Stimulated activated naive CD4-positive, alpha-beta T cell (primary cell): ENCODE measurements around the gene ENTPD6.

Source experiments
- DNase-seq, 6 experiments: peaks; one replicate each; lab custom pipeline; 2025; lab: John Stamatoyannopoulos, UW

The ENTPD6 gene

DNA sequence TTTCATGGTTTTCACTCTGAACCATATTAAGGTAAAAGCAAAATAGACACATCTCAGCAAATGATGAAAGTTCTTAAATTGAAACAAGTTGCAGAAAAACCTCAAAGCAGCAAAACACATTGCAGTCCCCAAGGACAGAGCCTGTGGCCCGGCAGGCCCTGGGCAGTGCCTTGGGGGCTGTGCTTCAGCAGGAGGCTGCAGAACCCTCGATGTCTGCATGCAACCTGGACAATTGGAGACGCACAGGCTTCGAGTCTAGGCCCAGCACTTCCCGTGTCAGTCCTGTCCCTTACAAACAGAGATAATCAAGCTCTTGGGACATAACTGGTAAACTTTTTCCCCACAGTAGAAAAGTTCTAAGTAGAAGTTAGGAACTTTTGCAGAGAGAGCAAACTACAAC, 61.6 kb downstream of the ENTPD6 start:
- DNase-seq: no peak

DNA sequence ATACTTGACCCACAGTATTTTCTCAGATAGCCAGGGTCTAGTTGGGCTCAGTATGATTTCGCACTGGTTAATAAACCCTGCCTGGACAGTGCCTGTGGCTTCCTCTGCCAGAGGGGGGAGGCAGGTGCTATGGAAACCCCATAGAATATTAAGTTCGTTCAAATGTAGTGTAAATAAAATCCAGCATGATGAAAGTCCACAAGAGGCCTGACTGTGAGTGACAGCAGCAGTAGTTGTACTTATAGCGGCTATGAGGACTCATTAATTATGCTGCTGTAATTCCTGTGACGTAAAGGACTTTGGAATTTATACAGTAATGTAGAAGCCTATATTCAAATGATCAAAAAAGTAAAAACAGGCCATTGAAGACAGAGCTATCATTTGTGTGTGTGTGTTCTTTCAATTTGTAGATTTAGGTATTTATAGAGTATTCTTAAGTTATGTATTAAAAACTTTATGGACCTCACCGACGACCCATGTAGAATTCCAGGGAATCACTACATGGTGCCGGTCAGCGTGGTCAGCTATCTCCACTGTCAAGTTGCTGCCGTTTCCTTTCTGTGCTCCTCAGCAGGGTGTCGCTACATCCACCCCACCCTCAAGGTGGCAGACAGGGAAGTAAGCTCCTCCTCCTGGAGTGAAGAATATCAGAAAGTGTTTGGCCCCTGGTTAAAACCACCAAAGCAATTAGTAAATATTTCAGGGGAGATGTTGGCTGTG, 62.4 kb downstream of the ENTPD6 start:
- no peak for DNase-seq

- DNase-seq: no peak
Measured at GRCh38 chr20:25258476-25258805, 62.9 kb downstream of the ENTPD6 start.

GRCh38 chr20:25258828-25259227, 63.3 kb downstream of the ENTPD6 start:
- DNase-seq: no peak

GRCh38 chr20:25259358-25259757, 63.8 kb downstream of the ENTPD6 start:
- no peak for DNase-seq

GRCh38 chr20:25259788-25260254, 64.3 kb downstream of the ENTPD6 start:
- peak in 5 of 6 experiments; percentile 14 to 66 (median 42) for DNase-seq

DNA sequence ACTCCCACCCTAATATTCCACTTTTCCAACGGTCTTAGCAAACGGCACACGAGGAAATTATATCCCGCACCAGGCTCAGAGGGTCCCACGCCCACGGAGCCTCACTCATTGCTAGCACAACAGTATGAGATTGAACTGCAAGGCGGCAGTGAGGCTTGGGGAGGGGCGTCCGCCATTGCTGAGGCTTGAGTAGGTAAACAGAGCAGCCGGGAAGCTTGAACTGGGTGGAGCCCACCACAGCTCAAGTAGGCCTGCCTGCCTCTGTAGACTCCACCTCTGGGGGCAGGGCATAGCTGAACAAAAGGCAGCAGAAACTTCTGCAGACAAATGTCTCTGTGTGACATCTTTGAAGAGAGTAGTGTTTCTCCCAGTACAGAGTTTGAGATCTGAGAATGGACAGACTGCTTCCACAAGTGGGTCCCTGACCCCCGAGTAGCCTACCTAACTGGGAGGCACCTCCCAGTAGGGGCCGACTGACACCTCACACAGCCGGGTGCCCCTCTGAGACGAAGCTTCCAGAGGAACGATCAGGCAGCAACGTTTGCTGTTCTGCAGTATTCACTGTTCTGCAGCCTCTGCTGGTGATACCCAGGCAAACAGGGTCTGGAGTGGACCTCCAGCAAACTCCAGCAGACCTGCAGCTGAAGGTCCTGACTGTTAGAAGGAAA, 65.4 kb downstream of the ENTPD6 start:
- peak in 5 of 6 experiments; percentile 24 to 59 (median 51) for DNase-seq

DNA sequence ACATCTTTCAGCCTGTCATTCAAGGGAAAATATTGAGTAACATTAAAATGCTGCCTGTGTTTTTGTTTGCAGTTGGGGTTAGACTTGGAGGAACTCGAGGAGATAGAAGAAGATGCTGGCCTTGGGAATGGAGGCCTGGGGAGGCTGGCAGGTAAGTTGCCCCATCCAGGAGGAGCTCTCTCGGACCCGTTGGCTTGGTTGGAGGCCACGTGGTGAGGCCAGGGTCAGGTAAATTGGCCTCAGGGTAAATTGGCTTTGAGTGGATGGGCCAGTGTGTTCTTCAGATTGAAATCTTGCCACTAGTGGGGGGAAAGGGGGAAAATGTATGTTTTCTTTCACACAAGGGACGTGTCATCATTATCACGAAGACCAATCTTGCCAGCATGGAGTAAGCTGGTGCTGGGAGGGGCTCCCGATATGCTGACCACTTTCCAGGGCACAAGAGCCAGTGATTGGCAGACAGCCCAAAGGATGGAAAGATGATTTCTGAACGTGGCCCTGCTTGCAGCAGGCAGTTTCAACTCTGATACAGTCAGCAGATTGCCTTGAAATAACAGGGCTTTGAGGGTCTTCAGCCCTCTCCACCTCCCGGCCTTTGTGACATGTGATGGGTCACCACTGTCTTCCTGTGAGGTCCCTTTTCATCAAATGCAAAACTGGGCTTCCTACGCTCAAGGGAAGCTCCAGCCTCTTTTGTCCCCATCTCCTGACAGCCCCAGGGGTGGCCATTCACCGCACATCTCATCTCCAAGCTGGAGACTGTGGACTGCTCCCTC, 73.7 kb downstream of the ENTPD6 start:
- DNase-seq: no peak

GRCh38 chr20:25269833-25270170, 74.3 kb downstream of the ENTPD6 start:
- DNase-seq: no peak

DNA sequence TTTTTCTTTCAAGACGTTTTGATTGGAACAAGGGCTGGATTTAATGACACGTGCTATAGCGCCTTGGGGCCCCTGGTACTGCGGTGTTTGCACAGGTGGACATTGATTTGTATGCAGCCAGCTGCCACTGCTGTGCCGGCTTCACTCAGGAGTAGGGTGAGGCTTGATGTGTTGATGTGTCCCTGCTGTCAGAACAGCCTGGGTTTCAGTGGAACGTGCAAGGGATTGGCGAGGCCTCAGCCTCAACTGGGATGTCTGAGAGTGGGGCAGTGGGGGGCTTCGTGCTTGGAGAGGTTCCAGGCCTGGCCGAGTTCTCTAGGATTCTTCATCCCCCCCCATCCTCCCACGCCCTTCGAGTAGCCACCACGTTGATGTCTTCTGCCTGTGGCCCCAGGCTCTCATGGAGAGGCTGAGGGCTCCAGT, 75.3 kb downstream of the ENTPD6 start:
- no peak for DNase-seq

- no peak for DNase-seq
Measured at GRCh38 chr20:25271486-25272222, 76.1 kb downstream of the ENTPD6 start.

GRCh38 chr20:25272223-25273000, 76.9 kb downstream of the ENTPD6 start:
- DNase-seq: no peak

DNA sequence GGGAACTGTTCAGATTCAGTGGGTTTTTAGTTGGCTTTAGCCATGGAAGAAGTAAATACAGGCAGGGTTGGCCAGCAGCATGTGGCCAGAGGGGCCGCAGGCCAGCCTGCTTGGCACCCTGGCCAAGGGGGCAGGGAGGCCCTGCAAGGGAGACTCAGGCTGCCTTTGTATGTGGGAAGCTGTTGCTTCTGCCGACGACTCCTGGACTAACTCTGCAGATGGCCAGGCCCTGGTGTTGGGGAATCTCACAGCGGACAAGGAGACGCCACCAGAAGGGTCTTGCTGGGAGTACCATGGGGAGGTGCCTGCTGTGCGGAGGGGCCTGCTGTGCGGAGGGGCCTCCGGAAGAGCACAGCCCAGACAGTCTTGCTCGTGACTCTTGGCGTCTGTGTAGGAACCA, 77.5 kb downstream of the ENTPD6 start:
- no peak for DNase-seq

DNA sequence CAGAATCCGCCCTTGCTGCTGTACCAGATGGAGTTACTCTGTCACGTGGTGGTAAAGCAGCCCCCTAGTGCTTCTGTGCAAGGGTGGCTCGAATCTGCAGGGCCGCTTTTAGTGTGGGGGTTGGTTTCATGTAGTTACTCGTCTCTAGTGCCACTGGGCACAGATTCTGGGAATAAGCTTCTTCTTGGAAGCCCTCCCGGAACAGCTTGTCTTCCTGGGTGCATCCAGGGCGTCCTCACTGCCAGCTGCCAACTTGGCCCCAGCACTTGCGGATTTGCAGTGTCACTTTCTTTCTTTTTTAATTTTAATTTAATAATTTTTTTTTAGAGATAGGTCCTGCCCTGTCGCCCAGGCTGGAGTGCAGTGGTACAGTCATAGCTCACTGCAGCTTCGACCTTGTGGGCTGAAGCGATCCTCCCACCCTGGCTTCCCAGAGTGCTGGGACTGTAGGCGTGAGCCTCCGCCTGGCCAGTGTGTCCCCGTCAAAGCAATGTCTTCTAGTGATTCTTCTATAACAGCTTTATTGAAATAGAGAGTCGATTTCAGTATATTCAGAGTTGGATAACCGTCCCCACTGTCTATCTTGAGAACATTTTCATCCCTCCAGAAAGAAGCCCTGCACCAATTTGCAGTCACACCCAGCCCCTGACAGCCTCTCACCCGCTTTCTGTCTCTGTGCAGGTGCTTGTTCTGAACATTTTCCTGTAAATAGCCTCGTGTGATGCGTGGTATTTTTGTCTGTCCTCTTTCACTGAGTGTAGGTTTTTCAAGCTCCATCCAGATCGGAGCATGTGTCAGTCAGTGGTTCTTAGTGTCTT, 78.2 kb downstream of the ENTPD6 start:
- no peak for DNase-seq

- no peak for DNase-seq
Measured at GRCh38 chr20:25274481-25274880, 79.0 kb downstream of the ENTPD6 start.

GRCh38 chr20:25274891-25275812, 79.6 kb downstream of the ENTPD6 start:
- no peak for DNase-seq

GRCh38 chr20:25275813-25276532, 80.5 kb downstream of the ENTPD6 start:
- DNase-seq: no peak
